ENCODE data around the gene SLC5A10.
"Not testable (repeated sequence)": the region's sequence is repeated elsewhere in the genome, so short reads cannot be mapped to it uniquely, and the experiment has no call there.

SLC5A10 gene

DNA sequence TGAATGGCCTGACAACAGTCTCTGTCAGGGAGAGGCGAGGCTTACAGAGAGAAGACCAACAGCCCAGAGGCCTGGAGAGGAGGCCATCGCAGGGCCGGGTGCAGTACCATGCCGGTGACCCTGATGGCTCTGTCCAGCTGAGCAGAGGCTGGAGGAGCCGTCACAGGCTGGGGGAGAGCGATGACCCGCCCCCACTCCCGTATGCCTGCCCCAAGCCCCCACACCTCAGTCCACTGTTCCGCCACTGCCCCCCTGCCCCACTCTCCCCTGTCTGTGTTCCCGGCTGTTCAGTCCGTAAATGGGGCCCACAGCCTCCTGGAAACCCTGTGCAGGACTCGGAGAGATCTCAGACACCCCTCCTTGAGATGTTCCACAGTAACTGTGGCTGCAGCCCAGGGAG is 65.4 kb downstream of the SLC5A10 start:
- DNase-seq (ENCODE audit: extremely low read depth in 1 of 2, low read depth in 1 of 2) = no peak

DNA sequence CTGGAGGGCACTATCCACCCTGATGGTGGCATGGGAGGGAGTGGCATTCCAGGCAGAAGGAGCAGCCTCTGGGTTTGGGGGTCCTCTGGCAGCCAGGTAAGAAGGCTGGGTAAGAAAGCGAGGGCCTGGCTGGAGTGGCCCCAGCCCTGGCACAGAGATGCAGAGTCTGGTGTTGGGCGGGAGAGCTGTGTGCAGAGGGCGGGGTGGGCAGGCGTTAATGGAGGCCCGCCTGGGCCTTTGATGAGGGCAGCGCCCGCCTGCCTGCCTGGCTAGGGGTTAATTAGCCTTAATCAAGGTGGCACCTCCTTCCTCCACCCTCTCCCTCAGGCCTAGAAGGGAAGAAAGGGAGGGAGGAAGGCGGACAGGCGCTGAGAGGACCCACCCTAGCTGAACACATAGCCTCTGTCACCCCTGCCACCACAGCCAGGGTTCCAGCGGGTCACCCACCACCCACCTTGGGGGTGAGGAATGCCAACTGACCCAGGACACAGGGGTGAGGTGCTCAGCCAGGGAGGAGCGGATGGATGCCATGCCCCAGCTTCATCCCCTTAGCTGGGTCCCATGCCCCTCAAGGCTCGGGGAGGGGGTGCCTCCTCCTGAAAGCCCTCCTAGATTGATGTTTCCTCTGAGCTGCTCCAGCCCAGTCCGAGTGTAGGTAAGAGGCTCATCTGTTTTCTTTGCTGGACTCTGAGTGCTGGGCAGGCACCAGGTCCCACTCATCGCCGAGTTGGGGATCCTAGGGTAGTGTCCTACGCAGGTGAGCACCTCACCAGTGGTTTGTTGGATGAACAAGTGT is 66.0 kb downstream of the SLC5A10 start:
- no peak for DNase-seq (ENCODE audit: extremely low read depth in 1 of 2, low read depth in 1 of 2)

- DNase-seq (ENCODE audit: extremely low read depth in 1 of 2, low read depth in 1 of 2) = no peak
These were observed 66.6 kb downstream of the SLC5A10 start for GRCh38 chr17:19018600-19018950.

DNA sequence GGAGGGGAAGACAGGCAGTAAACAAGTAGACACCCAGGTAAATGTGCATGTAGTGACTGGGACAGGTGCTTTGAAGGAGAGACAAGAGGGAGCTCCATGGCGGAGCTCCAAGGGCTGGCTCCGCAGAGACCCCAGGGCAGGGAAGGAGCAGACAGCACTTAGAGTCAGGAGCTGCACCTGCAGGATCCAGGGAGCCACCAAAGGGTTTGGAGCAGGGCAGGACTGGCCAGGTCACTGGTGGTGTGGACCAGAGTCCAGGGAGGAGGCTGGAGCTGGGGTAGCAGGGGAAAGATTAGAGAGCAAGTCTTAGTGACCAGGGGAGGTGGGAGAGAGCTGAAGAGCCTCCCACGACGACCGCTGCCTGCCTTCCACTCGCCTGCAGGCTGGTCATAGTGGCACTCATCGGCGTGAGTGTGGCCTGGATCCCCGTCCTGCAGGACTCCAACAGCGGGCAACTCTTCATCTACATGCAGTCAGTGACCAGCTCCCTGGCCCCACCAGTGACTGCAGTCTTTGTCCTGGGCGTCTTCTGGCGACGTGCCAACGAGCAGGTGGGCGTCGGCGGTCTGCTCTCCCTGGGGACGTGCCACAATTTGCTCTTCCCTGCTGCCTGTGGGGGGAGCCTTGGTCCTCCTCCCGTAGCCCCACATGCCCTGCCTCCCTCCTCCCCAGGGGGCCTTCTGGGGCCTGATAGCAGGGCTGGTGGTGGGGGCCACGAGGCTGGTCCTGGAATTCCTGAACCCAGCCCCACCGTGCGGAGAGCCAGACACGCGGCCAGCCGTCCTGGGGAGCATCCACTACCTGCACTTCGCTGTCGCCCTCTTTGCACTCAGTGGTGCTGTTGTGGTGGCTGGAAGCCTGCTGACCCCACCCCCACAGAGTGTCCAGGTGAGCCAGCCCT is 67.3 kb downstream of the SLC5A10 start:
- DNase-seq (ENCODE audit: extremely low read depth in 1 of 2, low read depth in 1 of 2) = no peak

DNA sequence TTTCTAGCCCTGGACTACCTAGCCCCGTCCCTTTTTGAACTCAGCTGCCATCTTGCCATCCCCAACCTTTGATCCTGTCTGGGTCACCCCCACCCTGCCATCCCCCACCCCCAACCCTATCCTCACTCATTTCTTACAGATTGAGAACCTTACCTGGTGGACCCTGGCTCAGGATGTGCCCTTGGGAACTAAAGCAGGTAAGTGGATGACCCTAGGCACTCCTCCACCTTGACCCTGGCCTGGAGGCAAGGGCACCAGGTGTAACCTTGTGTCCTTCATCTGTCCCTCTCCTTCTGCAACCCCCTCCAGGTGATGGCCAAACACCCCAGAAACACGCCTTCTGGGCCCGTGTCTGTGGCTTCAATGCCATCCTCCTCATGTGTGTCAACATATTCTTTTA is 68.1 kb downstream of the SLC5A10 start:
- DNase-seq (ENCODE audit: extremely low read depth in 1 of 2, low read depth in 1 of 2) = no peak

DNA sequence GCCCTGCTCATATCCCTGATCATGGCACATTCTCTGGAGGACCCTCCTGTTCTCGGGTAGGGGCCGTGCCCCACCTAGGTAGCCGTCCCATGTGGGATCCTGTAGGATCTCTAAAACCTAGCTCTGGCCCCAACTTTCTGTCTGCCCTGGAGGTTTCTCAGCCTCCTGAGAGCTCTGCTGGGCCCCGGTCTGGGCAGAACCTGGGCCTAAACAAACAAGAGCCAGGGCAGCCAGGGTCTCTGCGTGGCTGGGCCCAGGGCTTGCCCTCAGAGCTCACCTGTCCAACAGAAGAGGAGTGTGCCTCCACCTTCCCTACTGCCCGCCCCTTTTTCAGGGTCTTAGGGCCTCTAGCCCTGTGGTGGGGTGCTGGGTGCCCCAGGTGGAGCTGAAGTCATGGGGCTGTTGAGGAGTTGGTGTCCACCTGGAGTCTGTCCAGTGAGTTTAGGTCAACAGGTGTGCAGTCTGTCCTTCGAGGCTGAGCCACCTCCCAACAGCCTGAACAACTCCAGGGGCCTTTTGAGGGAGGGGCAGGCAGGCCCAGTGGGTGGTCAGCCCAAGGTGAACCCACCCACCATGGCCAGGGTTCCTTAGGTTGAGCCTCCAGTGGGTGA is 69.2 kb downstream of the SLC5A10 start:
- not testable (repeated sequence) for DNase-seq (ENCODE audit: extremely low read depth in 1 of 2, low read depth in 1 of 2)

DNA sequence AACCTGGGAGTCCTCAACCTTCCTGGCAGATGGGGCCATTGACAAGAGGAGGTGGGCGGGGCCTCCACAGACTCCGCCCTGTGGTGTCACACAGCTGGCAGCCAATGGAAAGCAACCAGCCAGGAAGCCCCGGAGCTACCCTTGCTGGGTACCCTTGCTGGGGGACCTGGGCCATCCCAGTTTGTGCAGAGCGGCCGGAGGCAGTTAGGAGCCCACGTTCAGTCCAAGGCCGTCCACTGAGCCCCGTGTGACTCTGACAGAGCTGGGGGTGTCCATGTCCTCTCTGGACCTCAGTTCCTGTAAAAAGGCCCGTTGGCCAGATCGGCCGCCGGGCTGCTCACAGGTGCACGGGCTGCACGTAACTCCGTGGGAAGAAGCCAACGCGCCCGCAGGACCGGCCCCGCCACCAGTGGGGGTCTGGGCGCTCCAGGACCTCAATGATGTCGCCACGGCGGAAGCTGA is 69.7 kb downstream of the SLC5A10 start:
- no peak for DNase-seq (ENCODE audit: extremely low read depth in 1 of 2, low read depth in 1 of 2)

DNA sequence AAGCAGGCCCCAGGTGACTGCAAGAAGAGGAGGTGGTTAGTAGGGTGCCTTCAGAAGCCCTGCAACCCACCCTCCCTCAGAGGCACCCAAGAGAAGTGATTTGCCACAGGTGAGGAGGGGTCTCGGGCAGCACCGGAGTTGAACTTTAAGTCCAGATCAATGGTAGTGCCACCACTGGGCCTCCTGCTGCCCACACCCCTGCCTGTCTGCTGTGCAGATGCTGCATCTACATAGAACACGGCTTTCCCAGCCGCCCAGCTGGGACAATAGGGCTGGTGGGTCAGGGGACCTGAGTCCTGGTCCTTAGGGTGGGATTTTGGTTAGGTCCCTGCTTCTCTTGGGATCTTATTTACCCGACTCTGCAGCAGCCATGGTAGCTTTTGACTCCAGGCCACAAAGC is 70.2 kb downstream of the SLC5A10 start:
- no peak for DNase-seq (ENCODE audit: extremely low read depth in 1 of 2, low read depth in 1 of 2)

- no peak for DNase-seq (ENCODE audit: extremely low read depth in 1 of 2, low read depth in 1 of 2)
These were observed 70.8 kb downstream of the SLC5A10 start for GRCh38 chr17:19022747-19023146.

GRCh38 chr17:19023209-19023999 is 71.4 kb downstream of the SLC5A10 start:
- no peak for DNase-seq (ENCODE audit: extremely low read depth in 1 of 2, low read depth in 1 of 2)

DNA sequence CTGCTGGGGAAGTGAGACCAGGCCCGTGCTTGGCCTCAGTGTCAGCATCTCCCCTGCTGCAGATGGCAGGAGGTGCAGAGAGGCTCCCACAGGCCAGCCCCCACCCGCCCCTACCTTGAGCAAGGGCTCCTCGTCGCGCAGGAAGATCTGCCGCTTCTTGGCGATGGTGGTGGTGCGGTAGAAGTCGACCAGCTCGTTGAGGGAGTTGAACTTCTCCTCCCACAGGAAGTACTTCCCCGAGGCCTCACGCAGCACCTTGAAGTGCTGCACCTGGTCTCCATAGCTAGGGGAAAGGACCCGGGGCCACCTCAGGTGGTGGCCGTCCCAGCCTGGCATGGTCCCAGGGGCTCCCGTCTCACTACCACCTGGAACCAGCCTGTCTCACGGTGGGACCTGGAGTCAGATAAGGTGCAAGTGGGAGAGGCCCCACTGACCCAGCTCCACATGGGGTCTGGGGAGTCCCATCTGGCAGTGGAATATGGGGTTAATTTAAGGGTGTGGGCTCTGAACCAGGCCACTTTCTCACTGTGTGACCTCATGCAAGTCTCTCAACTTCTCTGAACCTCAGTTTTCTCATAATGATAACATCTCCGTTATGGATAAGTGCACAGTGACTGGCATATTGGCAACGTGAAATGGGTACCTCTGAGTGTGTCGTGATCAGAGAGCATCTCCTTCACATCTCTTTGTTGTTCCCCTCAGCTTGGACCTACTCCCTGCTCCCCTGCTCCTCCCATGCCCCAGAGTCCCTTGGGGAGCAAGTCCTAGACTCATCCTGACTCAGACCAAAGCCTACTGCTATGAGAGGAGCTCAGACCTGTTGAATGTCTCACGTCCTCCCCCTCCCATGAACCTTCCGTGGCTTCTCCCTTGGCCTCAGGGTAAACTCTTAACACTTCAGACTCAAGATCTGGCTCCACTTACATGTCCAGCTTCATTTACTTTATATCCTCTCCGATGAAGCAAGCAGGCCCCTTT is 72.4 kb downstream of the SLC5A10 start:
- no peak for DNase-seq (ENCODE audit: extremely low read depth in 1 of 2, low read depth in 1 of 2)

DNA sequence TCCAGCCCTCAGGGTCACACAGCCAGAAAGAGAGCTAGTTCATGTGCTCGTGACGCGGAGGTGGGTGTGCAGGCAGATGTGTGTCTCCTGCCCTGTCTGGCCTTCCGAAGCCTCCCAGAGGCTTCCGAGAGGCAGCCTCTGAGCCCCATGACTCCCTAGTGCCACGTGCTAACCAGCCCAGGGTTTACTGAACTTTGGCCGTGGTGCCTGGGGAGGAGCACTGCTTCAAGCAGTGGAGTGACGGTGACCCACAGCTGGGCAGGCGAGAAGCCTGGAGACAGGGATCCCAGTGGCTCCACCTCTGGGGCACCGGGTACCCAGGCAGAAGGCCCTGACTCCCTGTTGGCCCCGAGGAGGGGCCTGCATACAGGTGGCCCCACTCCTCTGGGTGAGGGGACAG is 76.7 kb downstream of the SLC5A10 start:
- not testable (repeated sequence) for DNase-seq (ENCODE audit: extremely low read depth in 1 of 2, low read depth in 1 of 2)

- DNase-seq (ENCODE audit: extremely low read depth in 1 of 2, low read depth in 1 of 2) = not testable (repeated sequence)
These were observed 77.8 kb downstream of the SLC5A10 start for GRCh38 chr17:19029740-19030139.

- DNase-seq (ENCODE audit: extremely low read depth in 1 of 2, low read depth in 1 of 2) = not testable (repeated sequence)
These were observed 78.9 kb downstream of the SLC5A10 start for GRCh38 chr17:19030771-19031449.

DNA sequence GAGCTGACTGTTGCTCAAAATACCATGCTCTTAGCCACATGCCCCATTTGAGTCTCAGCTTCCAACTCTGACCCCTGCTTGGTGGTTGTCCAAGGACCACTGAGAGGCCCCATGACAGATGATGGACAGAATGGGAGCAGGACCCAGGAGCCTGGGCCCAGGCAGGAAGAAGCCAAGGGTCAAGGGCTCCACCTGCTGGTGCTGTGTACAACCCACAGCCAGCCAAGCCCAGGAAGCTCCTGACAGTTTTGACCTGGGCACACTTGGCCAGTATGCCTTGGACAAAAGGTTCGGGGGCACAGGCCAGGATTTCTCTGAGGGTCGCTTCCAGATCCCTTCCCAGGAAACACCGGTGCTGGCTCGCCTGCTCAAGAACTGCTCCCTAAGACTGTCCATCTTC is 79.8 kb downstream of the SLC5A10 start:
- DNase-seq (ENCODE audit: extremely low read depth in 1 of 2, low read depth in 1 of 2) = peak; percentile 14 to 27

- not testable (repeated sequence) for DNase-seq (ENCODE audit: extremely low read depth in 1 of 2, low read depth in 1 of 2)
These were observed 80.5 kb downstream of the SLC5A10 start for GRCh38 chr17:19032377-19032988.

GRCh38 chr17:19036186-19036585 is 84.2 kb downstream of the SLC5A10 start:
- not testable (repeated sequence) for DNase-seq (ENCODE audit: extremely low read depth in 1 of 2, low read depth in 1 of 2)

GRCh38 chr17:19037547-19037946 is 85.6 kb downstream of the SLC5A10 start:
- DNase-seq (ENCODE audit: extremely low read depth in 1 of 2, low read depth in 1 of 2) = not testable (repeated sequence)
